LNCAP (cell line): ENCODE results near the gene ATP6V0D1.
A peak's percentile ranks its signal among the peaks of the same experiment; 100 is the strongest.

Experiments used
- CTCF ChIP-seq: fragments of 450-650 bp; IDR thresholded peaks from 2 replicates; pipeline ENCODE4 v1.5.1; 2017; ENCODE audit warnings: mild to moderate bottlenecking

The ATP6V0D1 gene

DNA sequence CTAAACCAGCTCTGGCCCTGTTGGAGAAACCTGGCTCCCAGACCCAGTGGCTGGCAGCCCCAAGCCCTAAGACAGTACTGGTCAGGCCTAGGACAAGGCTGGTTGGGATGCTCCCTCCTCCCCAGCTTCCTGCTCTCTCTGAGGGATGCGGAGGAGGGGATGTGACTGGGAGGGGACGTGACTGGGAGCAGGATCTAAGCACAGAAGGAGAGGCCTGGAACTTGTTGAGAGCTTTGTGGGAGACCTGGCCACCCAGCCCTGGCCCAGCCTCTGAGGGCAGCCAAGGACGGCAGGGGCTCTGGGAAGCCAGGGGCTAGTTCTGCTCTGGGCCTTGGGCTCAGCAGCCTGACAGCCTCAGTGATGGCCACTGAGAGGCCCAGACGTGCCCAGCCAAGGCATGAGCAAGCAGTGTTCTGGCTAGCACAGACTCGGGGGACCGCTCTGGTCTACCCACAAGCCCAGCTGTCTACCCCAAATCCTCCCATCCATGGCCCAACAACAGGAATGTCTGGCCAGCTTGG, 22.8 kb downstream of the ATP6V0D1 start:
- TF ChIP-seq CTCF: no peak

DNA sequence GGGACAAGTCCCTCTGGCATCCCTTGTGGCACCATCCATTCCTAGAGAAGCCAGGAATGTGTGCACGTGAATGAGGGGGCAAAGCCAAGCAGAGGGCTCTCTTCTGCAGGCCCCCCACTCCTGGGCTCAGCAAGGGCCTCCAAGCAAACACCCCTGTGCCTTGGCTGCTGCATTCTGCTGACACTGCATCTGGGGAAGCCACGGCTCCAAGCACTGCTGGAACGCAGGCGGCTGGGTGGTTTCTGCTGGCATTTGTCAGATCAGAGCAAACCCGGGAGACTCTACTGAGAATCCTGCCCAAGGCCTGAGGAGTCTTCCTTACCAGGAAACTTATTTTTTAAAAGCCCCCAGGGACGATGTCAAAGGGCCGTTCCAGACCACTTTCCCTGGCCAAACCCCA, 23.3 kb downstream of the ATP6V0D1 start:
- TF ChIP-seq CTCF: no peak

DNA sequence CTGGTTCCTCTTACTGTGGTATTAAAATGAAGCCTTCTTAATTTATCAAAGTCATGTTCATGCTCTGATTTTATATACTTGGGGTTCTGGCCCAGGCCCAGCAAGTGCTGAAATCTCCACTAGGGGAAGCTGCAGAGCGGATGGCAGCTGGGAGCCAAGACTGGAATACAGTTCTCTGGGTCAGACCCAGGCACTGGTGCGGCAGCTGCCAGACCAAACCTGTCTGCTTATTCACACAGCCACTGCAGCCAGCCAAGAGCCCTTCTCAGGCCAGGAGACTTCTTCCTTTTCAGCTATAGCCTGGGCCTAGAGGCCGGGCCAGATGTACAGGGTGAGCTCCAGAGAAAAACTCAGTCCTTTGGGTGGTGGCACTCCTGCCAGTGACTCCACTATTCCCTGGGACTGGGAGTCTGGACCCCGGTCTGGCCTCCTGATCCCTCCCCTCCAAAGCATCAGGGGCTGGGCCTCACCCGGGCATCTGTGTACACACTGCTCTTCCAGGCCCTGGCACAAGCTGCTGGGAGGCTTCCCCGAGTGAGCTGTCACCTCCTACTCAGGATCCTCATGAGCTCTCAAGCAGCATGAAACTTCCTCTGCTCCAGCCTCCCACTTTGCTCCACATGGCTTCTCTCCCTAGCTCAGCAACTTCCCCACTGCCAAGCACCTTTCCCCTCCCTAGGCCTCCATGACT, 24.4 kb downstream of the ATP6V0D1 start:
- peak; percentile 85 for TF ChIP-seq CTCF

GRCh38 chr16:67454852-67455251, 26.1 kb downstream of the ATP6V0D1 start:
- TF ChIP-seq CTCF: no peak

- no peak for TF ChIP-seq CTCF
Observed at GRCh38 chr16:67454104-67454503, 26.9 kb downstream of the ATP6V0D1 start.

DNA sequence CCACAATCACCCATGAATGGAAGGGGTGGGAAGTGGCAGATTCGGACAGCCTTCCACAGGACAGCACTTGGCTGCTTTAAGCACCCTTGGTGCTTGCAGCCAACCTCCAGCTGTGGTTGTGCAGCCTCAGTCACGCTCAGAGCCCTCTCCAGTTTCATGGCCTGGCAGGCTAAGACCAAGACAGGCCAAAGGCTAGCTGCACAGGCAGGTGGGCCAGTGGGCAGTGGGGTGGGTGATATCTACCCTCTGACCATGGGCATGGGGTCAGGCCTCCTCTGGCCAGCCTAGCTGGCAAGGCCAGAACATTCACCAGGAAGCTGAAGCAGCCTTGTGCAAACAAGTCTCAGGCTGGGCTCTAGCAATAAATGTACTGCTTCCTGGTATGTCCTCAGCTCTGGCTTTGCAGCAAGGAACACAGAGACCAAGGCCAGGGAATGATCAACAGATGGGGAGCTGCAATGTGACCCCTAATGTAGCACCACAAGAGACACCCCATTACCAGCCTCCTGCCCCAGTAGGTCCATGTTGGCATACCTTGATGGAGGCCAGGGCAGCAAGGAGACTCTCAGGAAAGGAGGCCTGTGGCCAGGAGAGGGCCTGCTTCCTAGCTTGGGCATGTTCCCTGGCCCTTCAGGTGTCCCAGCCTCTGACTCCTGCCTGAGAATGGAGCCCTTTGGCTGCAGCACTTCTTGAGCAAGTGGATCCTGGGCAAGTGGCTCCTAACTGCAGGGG, 29.1 kb downstream of the ATP6V0D1 start:
- TF ChIP-seq CTCF: no peak; the same call in 1 of the 2 replicates

DNA sequence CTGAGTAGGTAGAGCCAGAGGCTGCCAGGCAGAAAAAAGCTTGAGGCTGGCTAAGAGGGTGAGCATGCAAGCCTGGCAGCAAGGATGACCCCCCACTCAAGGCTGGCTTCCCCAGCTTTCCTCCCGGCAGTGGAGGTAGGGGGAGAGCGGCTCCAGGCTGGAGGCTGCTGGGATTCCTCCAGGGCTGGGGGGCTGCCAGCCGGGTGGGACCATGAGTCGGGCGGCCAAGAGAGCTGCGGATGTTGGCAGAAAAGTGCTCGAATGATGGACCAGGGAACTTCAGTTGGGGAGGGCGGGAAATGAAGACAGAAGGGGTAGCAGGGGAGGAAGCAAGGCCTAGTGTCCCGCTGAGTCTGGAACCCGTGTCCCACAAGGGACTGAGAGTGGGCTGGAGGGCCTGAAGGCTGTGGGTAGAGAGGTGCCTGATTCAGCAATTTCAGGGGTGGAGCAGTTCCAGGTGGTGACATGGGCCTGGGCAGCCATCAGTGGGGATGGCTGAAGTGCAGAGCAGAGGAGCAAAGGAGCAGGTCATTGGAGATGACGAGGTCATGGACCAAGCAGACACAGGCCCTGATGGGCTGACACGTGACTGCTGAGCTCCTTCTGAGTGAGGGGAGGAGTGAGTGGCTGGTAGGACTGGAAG, 29.8 kb downstream of the ATP6V0D1 start:
- no peak for TF ChIP-seq CTCF
